SK-N-SH (cell line): Measurements from ENCODE around the gene ST6GALNAC6. TPM values are rescaled to one million over a fixed set of nuclear protein-coding genes. Genes with fewer than 3 reads are reported as not detected.

Experiments
- CTCF ChIA-PET: fragments of 300-600, 350-600 bp; formaldehyde crosslinking; extraction: SDS; loops from one replicate; lab custom pipeline; 2021; lab: Yijun Ruan, JAX
- POLR2A ChIA-PET: fragments of 350-600 bp; sonication (Branson Sonifier 250); formaldehyde crosslinking; extraction: SDS; loops from one replicate; lab custom pipeline; 2020; ENCODE audit warnings: antibody characterized with exemption, inconsistent platforms; lab: Yijun Ruan, JAX
- DNase-seq: peaks from one replicate; pipeline ENCODE4 v3.0.0; 2012
- H2AFZ ChIP-seq: fragments of 200-600 bp; sonication (generic); 2 replicates; pipeline ENCODE4 v1.8.1; 2016; ENCODE audit warnings: antibody characterized with exemption, mild to moderate bottlenecking, low read depth
- H3F3A ChIP-seq: fragments of 200-600 bp; sonication (generic); replicated peaks from 2 replicates; pipeline ENCODE3; 2016; ENCODE audit warnings: antibody characterized with exemption, mild to moderate bottlenecking; ENCODE audit not compliant: insufficient read depth
- H3K27ac ChIP-seq, 2 experiments: fragments of 200-500 bp in 1 of 2; fragments of 200-600 bp in 1 of 2; sonication (Bioruptor generic) in 1 of 2; sonication (generic), shearing (Covaris generic) in 1 of 2; 2 replicates each; pipeline versions ENCODE4 v1.5.1 to v1.6.1; 2014 to 2016; ENCODE audit warnings: low read depth in 2 of 2, inconsistent platforms in 1 of 2, low read length in 1 of 2, mild to moderate bottlenecking in 1 of 2, mixed read lengths in 1 of 2
- H3K27me3 ChIP-seq: fragments of 200-600 bp; sonication (generic), shearing (Covaris generic); 2 replicates; pipeline ENCODE4 v1.6.1; 2016; ENCODE audit warnings: mixed run types; ENCODE audit not compliant: insufficient read depth
- H3K36me3 ChIP-seq, 2 experiments: fragments of 200-500 bp in 1 of 2; fragments of 200-600 bp in 1 of 2; sonication (Bioruptor generic) in 1 of 2; sonication (generic) in 1 of 2; replicated peaks in 1 of 2; 2 replicates each; pipeline versions ENCODE3 to v1.5.1; 2014 to 2016; ENCODE audit warnings: low read length in 1 of 2, mild to moderate bottlenecking in 1 of 2; ENCODE audit not compliant: insufficient read depth in 2 of 2, control insufficient read depth in 1 of 2
- H3K4me1 ChIP-seq, 2 experiments: fragments of 200-500 bp in 1 of 2; fragments of 200-600 bp in 1 of 2; sonication (Bioruptor generic) in 1 of 2; sonication (generic), shearing (Covaris generic) in 1 of 2; 2 replicates each; pipeline versions ENCODE4 v1.5.1 to v1.6.1; 2014 to 2016; ENCODE audit warnings: low read depth in 1 of 2, low read length in 1 of 2, mixed run types in 1 of 2; ENCODE audit not compliant: insufficient read depth in 2 of 2, control insufficient read depth in 1 of 2
- H3K4me2 ChIP-seq: fragments of 200-600 bp; sonication (generic), shearing (Covaris generic); 2 replicates; pipeline ENCODE4 v1.6.1; 2017; ENCODE audit warnings: mixed run types
- H3K4me3 ChIP-seq, 2 experiments: fragments of 200-500 bp in 1 of 2; fragments of 200-600 bp in 1 of 2; sonication (Bioruptor generic) in 1 of 2; sonication (generic), shearing (Covaris generic) in 1 of 2; 2 replicates each; pipeline versions ENCODE4 v1.5.1 to v1.8.1; 2014 to 2016; ENCODE audit warnings: low read depth in 2 of 2, inconsistent platforms in 1 of 2, low read length in 1 of 2, mild to moderate bottlenecking in 1 of 2, mixed read lengths in 1 of 2, moderate library complexity in 1 of 2
- H3K79me2 ChIP-seq: fragments of 200-600 bp; sonication (generic); 2 replicates; pipeline ENCODE4 v1.8.1; 2017; ENCODE audit warnings: mild to moderate bottlenecking; ENCODE audit not compliant: insufficient read depth
- H3K9ac ChIP-seq: fragments of 200-600 bp; sonication (generic); 2 replicates; pipeline ENCODE4 v1.6.1; 2017; ENCODE audit warnings: mixed run types
- H3K9me2 ChIP-seq: fragments of 200-600 bp; sonication (generic); 2 replicates; pipeline ENCODE4 v1.6.1; 2017; ENCODE audit warnings: mixed run types
- H3K9me3 ChIP-seq: fragments of 200-600 bp; sonication (generic); 2 replicates; pipeline ENCODE4 v1.6.1; 2017; ENCODE audit warnings: mixed run types, mild to moderate bottlenecking, moderate library complexity
- H4K20me1 ChIP-seq: fragments of 200-600 bp; sonication (generic); 2 replicates; pipeline ENCODE4 v1.6.1; 2017; ENCODE audit warnings: mild to moderate bottlenecking, mixed run types; ENCODE audit not compliant: insufficient read depth
- ELF1 ChIP-seq: IDR thresholded peaks from 2 replicates; pipeline ENCODE4 v1.4.0; 2012
- EZH2phosphoT487 ChIP-seq: fragments of 200-600 bp; sonication (generic); IDR thresholded peaks from 2 replicates; pipeline ENCODE4 v1.6.1; 2017; ENCODE audit warnings: low read depth, mixed run types, mild to moderate bottlenecking, antibody characterized with exemption, moderate library complexity, borderline replicate concordance
- FOXJ3 ChIP-seq: sonication (generic); formaldehyde crosslinking; IDR thresholded peaks from 2 replicates; pipeline ENCODE4 v1.5.1; 2020; ENCODE audit warnings: mild to moderate bottlenecking, missing genetic modification reagents
- FOXM1 ChIP-seq: IDR thresholded peaks from 2 replicates; pipeline ENCODE4 v1.4.0; 2012; ENCODE audit warnings: low read depth, mild to moderate bottlenecking
- GABPA ChIP-seq: IDR thresholded peaks from 2 replicates; pipeline ENCODE4 v1.4.0; 2012; ENCODE audit warnings: low read depth, mild to moderate bottlenecking
- GATA2 ChIP-seq: sonication (generic); formaldehyde crosslinking; IDR thresholded peaks from 2 replicates; pipeline ENCODE4 v1.5.0; 2020; ENCODE audit warnings: mild to moderate bottlenecking, missing genetic modification reagents
- IRF3 ChIP-seq: fragments of 150-350 bp; IDR thresholded peaks from 2 replicates; pipeline ENCODE4 v1.6.1; 2016; ENCODE audit warnings: mild to moderate bottlenecking, low read depth, low read length
- MAX ChIP-seq: IDR thresholded peaks from 2 replicates; pipeline ENCODE4 v1.4.0; 2012; ENCODE audit warnings: low read depth
- NFIC ChIP-seq: IDR thresholded peaks from 2 replicates; pipeline ENCODE4 v1.4.0; 2012; ENCODE audit warnings: borderline replicate concordance
- NRF1 ChIP-seq: IDR thresholded peaks from 2 replicates; pipeline ENCODE4 v1.6.1; 2012; ENCODE audit warnings: low read depth, mild to moderate bottlenecking, low read length
- POLR2AphosphoS5 ChIP-seq: IDR thresholded peaks from 2 replicates; pipeline ENCODE4 v1.6.1; 2012; ENCODE audit warnings: low read depth, low read length
- RAD21 ChIP-seq: IDR thresholded peaks from 2 replicates; pipeline ENCODE4 v1.6.1; 2012; ENCODE audit warnings: mild to moderate bottlenecking, low read length
- REST ChIP-seq: IDR thresholded peaks from 2 replicates; pipeline ENCODE4 v1.6.1; 2012; ENCODE audit warnings: mild to moderate bottlenecking, low read depth, low read length, moderate library complexity
- RFX5 ChIP-seq: IDR thresholded peaks from 2 replicates; pipeline ENCODE4 v1.6.1; 2012; ENCODE audit warnings: mild to moderate bottlenecking, improper control_type of control experiment, low read length
- RXRA ChIP-seq: IDR thresholded peaks from 2 replicates; pipeline ENCODE4 v1.4.0; 2012; ENCODE audit warnings: low read depth, mild to moderate bottlenecking, borderline replicate concordance
- USF1 ChIP-seq: IDR thresholded peaks from 2 replicates; pipeline ENCODE4 v1.4.0; 2012; ENCODE audit warnings: low read depth, borderline replicate concordance
- USF2 ChIP-seq: fragments of 150-350 bp; IDR thresholded peaks from 2 replicates; pipeline ENCODE4 v1.6.1; 2017; ENCODE audit warnings: antibody characterized with exemption, low read length, low read depth, borderline replicate concordance
- WGBS: methylation state at CpG from one replicate; pipeline ENCODE4 v1.1.6; 2017; ENCODE audit warnings: low lambda C conversion rate; 5-methylcytosine and 5-hydroxymethylcytosine counted together
- polyA plus RNA-seq, 3 experiments: library from polyadenylated mRNA; depleted of rRNA; stranded (reverse); fragments of >200 nt; gene quantifications; 2 replicates each; pipeline ENCODE4 v1.2.3, GENCODE V29; 2012

ST6GALNAC6 gene
- polyA plus RNA-seq, 1 of the 3 experiments (the other 2 are of a cell fraction), result 34.8 TPM

- Histone ChIP-seq H3K27ac (no peak overlapping the region), H3K4me2 (no peak overlapping the region), H3K9me3 (no peaks in the 10 kb centered on the region), H3K27me3 (no peaks in the 10 kb centered on the region), H3K9me2 (no peaks in the 10 kb centered on the region), H2AFZ (no peak overlapping the region), H3K36me3 (peaks cover 0 to 12% of the 10 kb centered on the region in 2 experiments), H3K4me1 (no peaks in the 10 kb centered on the region; a peak in 1 of 4 replicates), H3K4me3 (no peak overlapping the region), H4K20me1 (no peaks in the 10 kb centered on the region), H3K79me2 (no peaks in the 10 kb centered on the region), H3K9ac (no peak overlapping the region), H3F3A (no peaks in the 10 kb centered on the region)
- ChIA-PET POLR2A (interaction anchor here (0.7 kb wide), 1 partner anchor 144 kb away, joined by 4 read pairs; no protein-coding TSS in a partner anchor), CTCF (interaction anchor here (0.8 to 10.6 kb wide), 4 partner anchors 11 to 81 kb away, joined by 3 to 116 read pairs (median 45); partner anchors contain the start of genes CDK9 and ENG)
- no peak for TF ChIP-seq ELF1
- no peak for TF ChIP-seq USF1
- TF ChIP-seq MAX, result no peak
- TF ChIP-seq FOXJ3 (CRISPR knock-in tag), result no peak
- TF ChIP-seq USF2, result no peak
- TF ChIP-seq RFX5, result no peak
- no peak for TF ChIP-seq GABPA
- TF ChIP-seq POLR2AphosphoS5, result no peak
- no peak for TF ChIP-seq RAD21
- TF ChIP-seq RXRA, result no peak
- TF ChIP-seq NRF1, result no peak
- no peak for TF ChIP-seq IRF3
- TF ChIP-seq NFIC, result no peak
- no peak for TF ChIP-seq FOXM1
- no peak for TF ChIP-seq EZH2phosphoT487
- TF ChIP-seq GATA2, result no peak
- no peak for TF ChIP-seq REST
- WGBS, result 93% methylated on average over 27 of the region's 30 CpGs
- no peak for DNase-seq
These were observed 31.8 kb downstream of the ST6GALNAC6 start for GRCh38 chr9:127867356-127868277.
